Left hindlimb (tissue), 1 donor: ENCODE measurements around the gene HS3ST5.
"Not testable (repeated sequence)": the region's sequence is repeated elsewhere in the genome, so short reads cannot be mapped to it uniquely, and the experiment has no call there.

Experiments used
- DNase-seq: peaks from one replicate; pipeline ENCODE4 v3.0.0-alpha.2; 2018

Gene HS3ST5

DNA sequence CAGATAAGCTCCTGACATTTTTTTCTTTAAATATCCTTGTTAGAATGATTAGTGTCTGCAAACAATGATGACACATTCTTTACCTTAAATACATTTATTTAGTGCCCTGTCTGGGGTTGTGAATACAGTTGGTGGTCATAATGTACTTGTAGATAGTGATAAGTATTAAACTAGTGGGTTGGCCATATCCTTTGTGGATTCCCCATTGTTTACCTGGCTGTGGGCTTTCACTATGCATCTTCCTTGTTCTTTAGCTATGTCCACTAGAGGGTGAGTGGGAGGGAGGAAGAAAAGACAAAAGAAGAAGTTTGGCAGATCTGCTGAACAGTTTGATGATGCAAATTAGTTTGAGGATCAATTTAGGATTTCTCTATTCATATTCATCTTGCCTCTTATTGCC is 15.7 kb downstream of the HS3ST5 start:
- DNase-seq = no peak

GRCh38 chr6:114323784-114324183 is 19.0 kb downstream of the HS3ST5 start:
- no peak for DNase-seq

GRCh38 chr6:114319749-114320148 is 23.1 kb downstream of the HS3ST5 start:
- no peak for DNase-seq

GRCh38 chr6:114315831-114316595 is 26.8 kb downstream of the HS3ST5 start:
- DNase-seq = no peak

DNA sequence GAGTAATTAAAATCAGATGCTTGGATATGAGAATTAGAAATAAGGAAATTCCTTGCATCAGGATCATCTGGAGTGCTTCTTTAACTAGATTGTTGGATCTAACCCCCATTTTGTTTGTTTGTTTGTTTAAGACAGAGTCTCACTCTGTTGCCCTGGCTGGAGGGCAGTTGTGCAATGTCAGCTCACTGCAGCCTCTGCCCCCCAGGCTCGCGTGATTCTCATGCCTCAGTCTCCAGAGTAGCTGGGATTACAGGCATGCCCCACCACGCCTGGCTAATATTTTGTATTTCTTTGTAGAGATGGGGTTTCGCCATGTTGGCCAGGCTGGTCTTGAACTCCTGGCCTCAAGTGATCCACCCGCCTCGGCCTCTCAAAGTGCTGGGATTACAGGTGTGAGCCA is 29.0 kb downstream of the HS3ST5 start:
- DNase-seq = not testable (repeated sequence)

- no peak for DNase-seq
Observed at GRCh38 chr6:114312931-114313330, 29.9 kb downstream of the HS3ST5 start.

DNA sequence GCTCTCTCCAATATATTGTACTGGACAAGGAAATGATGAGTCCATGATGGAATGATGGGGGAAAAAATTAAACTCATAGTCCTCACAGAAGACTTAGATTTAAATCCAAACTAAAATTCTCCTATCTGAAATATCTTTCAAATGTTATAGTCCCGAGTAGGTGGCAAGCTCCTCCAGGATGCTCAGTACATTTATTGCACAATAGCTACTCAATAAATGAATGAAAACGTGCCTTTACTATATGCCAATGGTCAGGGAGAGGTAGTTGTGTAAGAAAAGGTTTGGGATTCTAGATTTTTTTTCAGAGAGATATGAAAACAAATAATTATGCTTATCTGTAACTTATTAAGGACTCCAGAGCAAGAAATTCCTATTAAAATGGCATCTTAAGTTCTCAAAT is 32.8 kb downstream of the HS3ST5 start:
- DNase-seq = no peak

DNA sequence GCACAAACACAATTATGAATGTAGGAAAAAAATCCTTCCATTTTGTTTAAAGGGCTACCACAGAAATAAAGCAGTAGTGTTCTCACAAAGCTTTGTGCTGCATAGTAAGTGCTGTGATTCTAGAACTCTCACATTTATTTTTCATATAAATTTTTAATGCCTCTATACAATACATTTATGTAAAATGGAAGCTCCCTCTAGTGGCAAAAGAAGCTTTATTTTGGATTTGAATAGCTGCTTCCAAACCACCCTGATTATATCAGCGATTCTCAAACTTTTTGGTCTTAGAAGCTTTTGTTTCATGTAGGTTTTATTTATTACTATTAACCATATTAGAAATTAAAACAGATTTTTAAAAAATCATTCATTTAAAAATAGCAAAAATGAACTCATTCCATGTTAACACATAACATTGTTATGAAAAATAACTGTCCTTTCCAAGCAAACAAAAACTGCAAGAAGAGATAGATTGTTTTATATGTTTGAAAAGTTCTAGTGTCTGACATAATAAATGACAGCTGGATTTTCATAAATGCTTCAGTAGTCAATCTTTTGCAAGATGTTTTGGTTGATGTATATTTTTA is 38.4 kb downstream of the HS3ST5 start:
- DNase-seq = no peak

DNA sequence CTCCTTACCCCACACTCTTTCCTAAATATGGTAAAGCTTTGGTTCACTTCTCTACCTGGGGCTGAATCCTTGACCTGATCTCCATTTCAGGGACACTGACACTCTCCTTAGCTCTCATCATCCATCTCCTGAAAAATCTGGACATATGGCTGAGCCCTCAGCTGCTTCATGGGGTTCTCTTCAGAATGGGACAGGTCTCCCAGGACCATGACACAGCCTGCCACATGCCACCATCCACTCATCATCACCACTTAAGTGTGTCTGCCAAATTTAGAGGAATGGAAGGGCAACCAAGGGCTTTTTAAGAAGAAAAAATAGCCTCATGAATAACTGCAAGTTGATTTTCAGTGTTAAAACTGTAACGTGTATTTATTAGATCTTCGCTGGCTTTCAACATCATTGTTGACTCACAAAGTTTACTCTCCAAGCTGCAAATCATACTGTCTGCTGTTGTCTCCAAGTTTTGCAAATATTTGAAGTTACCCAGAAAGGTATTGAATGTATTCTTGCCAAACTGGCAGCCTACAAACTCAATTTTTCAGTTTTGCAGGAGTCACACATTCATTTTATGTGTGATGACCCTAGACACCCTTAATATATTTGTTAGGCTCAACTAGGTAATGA is 41.1 kb downstream of the HS3ST5 start:
- no peak for DNase-seq

GRCh38 chr6:114297135-114297534 is 45.7 kb downstream of the HS3ST5 start:
- no peak for DNase-seq

GRCh38 chr6:114292431-114292830 is 50.4 kb downstream of the HS3ST5 start:
- DNase-seq = no peak

- DNase-seq = no peak
Observed at GRCh38 chr6:114291428-114291827, 51.4 kb downstream of the HS3ST5 start.

DNA sequence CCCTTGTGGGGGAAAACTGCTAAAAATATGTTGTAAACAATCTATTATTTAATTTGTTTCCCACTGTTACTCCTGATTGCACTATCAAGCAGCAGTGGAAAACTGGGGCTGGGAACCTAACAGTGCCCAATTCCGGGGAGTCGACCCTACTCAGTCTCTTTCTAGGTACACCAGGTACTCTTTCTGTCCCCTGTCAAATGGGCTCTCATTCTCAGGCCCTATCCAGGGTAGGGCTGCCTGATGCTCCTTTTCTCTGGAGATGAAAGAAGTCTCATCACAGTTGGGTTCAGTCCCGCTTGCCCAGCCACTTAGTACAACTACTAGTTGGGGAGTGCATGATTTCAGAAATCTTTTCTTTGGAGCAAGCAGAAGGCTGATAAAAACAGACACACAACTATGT is 52.0 kb downstream of the HS3ST5 start:
- no peak for DNase-seq

DNA sequence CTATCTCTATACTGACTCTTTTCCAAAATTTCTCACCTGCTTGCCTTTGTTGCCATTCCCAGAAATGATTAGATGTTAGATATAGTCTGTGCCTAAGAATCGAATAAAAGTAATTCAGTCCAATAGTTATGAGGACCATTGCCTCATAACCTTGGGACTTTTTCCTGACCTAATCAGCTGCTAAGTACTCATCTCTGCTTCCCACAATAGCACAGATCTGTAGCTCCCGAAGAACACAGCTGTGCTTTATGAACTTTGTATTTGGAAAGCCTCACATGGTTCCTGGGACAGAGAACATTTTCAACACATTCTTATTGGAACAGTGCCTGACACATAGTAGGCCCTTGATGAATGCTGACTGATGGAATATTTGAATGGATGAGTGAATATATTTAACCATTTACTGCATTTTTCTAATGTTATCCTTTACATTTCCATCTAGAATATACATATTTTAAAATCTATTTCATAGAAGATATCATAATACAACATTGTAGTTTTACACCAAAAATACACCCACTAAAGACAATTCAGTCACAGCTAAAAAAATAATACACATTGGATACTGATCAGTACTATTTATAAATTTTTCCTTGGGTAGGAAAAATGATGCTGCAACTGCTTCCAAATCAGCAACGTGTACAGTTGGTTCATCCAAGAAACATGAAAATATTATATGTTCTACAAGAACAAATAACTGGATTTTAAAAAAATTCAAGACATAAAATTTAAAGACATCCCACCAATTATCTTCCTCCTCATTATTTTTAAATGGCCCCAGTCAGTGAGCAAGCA is 53.9 kb downstream of the HS3ST5 start:
- no peak for DNase-seq

GRCh38 chr6:114287461-114287860 is 55.4 kb downstream of the HS3ST5 start:
- DNase-seq = no peak

DNA sequence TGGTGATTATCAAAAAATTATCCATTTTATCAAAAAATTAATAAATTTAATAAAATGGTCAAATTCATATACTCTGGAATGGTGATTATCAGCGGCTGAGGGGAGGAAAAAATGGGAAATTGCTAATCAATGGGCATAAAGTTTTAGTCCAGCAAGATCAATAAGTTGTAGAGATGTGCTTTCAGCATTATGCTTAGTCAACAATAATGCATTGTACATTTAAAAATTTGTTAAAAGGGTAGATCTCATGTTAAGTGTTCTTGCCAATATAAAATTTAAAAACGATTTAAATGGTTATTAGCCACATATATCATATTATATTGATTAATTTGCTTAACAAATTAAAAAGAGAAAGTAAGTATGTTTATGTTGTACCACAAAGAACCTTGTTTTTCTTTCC is 56.6 kb downstream of the HS3ST5 start:
- no peak for DNase-seq

GRCh38 chr6:114284281-114284680 is 58.5 kb downstream of the HS3ST5 start:
- no peak for DNase-seq

- no peak for DNase-seq
Observed at GRCh38 chr6:114282292-114282691, 60.5 kb downstream of the HS3ST5 start.

GRCh38 chr6:114281496-114281895 is 61.3 kb downstream of the HS3ST5 start:
- DNase-seq = no peak

- no peak for DNase-seq
Observed at GRCh38 chr6:114280239-114280982, 62.4 kb downstream of the HS3ST5 start.

DNA sequence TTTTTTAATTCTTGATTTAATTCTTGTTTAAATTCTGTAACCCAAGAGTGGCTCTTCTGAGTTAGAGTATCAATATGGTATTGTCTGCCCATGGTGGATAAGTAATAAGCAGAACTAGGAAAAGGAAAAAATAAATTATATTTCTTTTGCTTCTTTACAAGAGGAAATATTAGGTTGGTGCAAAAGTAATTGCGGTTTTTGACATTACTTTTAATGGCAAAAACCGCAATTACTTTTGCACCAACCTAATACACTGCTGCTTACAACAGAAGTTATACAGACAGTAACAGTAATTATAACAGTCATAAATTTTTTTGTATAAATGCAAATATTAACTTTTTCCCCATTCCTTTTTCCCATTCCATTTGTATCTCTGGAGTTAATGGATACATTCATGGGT is 65.6 kb downstream of the HS3ST5 start:
- DNase-seq = no peak

DNA sequence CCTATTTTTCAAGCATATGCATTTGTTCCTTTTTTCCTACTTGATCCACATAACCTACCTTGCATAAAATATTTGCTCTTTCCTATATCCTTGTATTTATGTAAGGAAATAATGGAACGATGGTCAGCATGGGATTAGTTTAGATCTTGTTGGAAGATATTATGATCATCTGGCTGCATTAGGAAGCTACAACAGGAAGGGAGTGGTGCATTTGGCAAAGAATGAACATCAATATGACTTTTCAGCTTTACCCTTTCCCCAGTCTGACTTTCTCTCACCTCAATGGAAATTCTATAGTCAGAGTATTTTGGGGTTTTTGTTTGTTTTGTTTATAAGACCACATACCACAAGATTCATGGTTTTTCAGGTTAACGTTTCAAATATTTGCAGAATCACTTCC is 66.0 kb downstream of the HS3ST5 start:
- DNase-seq = no peak

- no peak for DNase-seq
Observed at GRCh38 chr6:114274836-114275235, 68.0 kb downstream of the HS3ST5 start.
